GM13977 (cell line): ENCODE data around the gene EPAS1.

ENCODE experiments used
- DNase-seq: peaks from one replicate; pipeline ENCODE4 v3.0.0; 2012; ENCODE audit warnings: low spot score
- CTCF ChIP-seq: IDR thresholded peaks from 2 replicates; pipeline ENCODE4 v1.5.1; 2012; ENCODE audit warnings: mild to moderate bottlenecking, control low read depth; ENCODE audit not compliant: insufficient read depth; ENCODE audit errors: extremely low read depth, missing control alignments
- in situ Hi-C: fragments of 300-500 bp; cut with MboI; formaldehyde crosslinking; loops from one replicate; pipeline ENCODE4 v1.12.0; 2022; ENCODE audit warnings: low sequenced_read_pairs, low pct_unique_long_range_greater_than_20kb, mixed read lengths, inconsistent platforms; ENCODE audit not compliant: unreplicated experiment

The EPAS1 gene

GRCh38 chr2:46263347-46263746 lies 33.9 kb upstream of the EPAS1 start:
- TF ChIP-seq CTCF = no peak
- in situ Hi-C loops = no loop called here
- DNase-seq = no peak

GRCh38 chr2:46264447-46264846 lies 32.8 kb upstream of the EPAS1 start:
- no peak for TF ChIP-seq CTCF
- in situ Hi-C loops = no loop called here
- DNase-seq = no peak

GRCh38 chr2:46266134-46266533 lies 31.1 kb upstream of the EPAS1 start:
- DNase-seq = no peak
- in situ Hi-C loops = no loop called here
- no peak for TF ChIP-seq CTCF

- in situ Hi-C loops = no loop called here
- no peak for DNase-seq
- no peak for TF ChIP-seq CTCF
Observed at GRCh38 chr2:46267616-46268015, 29.6 kb upstream of the EPAS1 start.

GRCh38 chr2:46268196-46268595 lies 29.0 kb upstream of the EPAS1 start:
- no peak for TF ChIP-seq CTCF
- no peak for DNase-seq
- in situ Hi-C loops = no loop called here

GRCh38 chr2:46269001-46269400 lies 28.2 kb upstream of the EPAS1 start:
- no peak for DNase-seq

More at GRCh38 chr2:46269001-46269400, 28.2 kb upstream of the EPAS1 start:
- in situ Hi-C loops = no loop called here
- TF ChIP-seq CTCF = no peak
